HG03575 (cell line): Measurements from ENCODE around the gene MGARP.
"Not testable (repeated sequence)": the region's sequence is repeated elsewhere in the genome, so short reads cannot be mapped to it uniquely, and the experiment has no call there.

Source experiments
- ATAC-seq: cut with Tn5 transposase; IDR thresholded peaks from one replicate; pipeline ENCODE4 v1.9.1; 2021; ENCODE audit not compliant: unreplicated experiment, insufficient number of reproducible peaks, low FRiP score; ENCODE audit errors: extremely low read depth

MGARP gene

DNA sequence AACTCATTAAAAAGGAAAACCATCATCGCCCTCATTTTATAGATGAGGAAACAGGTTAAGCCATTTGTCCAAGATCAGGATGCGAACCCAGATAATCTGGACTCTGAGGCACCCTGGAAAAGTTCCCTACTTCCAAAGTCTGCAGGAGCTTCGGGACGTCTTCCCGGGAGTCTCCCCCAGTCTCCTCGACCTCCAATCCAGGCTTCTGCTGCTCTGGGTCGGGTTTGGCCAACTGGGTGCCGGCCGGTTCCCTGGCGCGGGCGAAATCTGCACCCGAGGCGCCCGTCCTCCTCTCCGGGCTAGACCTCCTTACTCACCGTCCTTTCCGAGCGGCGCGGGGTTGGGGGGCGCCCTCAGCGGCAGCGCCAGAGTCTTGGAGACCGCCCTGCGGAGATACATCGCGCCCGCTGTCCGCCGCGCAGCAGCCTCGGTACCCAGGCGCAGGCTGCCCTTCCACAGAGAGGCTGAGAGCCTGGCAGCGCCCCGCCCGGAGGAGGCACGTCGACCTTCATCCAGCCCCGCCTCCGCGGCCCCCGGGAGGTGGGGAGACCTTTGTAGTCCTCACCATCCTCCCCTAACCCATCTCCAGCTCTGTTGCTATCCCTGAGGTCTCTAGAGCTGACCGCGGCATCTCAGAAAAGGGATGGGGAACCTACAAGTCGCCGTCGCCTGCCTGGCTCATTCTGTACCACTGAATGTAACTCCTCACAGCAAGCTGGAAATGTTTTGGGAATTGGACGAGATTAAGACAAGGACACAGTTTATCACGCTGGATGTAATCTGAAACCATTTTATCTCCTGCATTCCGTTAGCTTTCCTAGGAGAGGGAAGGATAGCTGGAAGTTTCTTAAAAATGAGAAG lies at the start of gene MGARP:
TSS of gene MGARP (minus strand) at position 466 of the 861 bp plus-strand sequence. CDS start at position 399, 67 bp downstream.
- no peak for ATAC-seq

- no peak for ATAC-seq
Observed at GRCh38 chr4:139329665-139330200, 49.7 kb upstream of the MGARP start.

GRCh38 chr4:139324620-139325019 lies 44.6 kb upstream of the MGARP start:
- no peak for ATAC-seq

DNA sequence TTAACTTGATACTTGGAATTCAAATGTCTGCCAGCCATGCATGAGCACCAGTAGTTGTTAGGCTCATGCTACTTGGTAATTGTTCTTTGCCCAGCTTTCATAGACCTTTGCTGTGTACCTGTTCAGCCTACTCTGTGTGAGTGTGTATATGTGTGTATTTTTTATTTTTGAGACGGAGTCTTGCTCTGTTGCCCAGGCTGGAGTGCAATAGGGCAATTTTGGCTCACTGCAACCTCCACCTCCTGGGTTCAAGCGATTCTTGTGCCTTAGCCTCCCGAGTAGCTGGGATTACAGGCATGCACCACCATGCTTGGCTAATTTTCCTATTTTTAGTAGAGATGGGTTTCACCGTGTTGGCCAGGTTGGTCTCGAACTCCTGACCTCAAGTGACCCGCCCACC lies 42.5 kb upstream of the MGARP start:
- ATAC-seq: not testable (repeated sequence)

DNA sequence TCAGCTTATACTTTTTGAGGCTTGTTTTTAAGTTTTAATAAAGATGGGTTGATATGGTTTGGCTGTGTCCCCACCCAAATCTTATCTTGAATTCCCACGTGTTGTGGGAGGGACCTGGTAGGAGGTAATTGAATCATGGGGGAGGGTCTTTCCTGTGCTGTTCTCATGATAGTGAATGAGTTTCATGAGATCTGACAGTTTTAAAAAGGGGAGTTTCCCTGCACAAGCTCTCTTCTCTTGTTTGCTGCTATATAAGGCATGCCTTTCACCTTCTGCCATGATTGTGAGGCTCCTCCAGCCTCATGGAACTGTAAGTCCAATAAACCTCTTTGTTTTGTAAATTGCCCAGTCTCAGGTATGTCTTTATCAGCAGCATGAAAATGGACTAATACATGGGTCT lies 42.0 kb upstream of the MGARP start:
- ATAC-seq: not testable (repeated sequence)

GRCh38 chr4:139319571-139319970 lies 39.5 kb upstream of the MGARP start:
- no peak for ATAC-seq

- no peak for ATAC-seq
Observed at GRCh38 chr4:139317635-139318034, 37.6 kb upstream of the MGARP start.

GRCh38 chr4:139316733-139317132 lies 36.7 kb upstream of the MGARP start:
- ATAC-seq: no peak

- no peak for ATAC-seq
Observed at GRCh38 chr4:139315221-139315675, 35.2 kb upstream of the MGARP start.

- ATAC-seq: no peak
Observed at GRCh38 chr4:139314047-139314800, 34.2 kb upstream of the MGARP start.

- ATAC-seq: not testable (repeated sequence)
Observed at GRCh38 chr4:139313414-139313813, 33.4 kb upstream of the MGARP start.

DNA sequence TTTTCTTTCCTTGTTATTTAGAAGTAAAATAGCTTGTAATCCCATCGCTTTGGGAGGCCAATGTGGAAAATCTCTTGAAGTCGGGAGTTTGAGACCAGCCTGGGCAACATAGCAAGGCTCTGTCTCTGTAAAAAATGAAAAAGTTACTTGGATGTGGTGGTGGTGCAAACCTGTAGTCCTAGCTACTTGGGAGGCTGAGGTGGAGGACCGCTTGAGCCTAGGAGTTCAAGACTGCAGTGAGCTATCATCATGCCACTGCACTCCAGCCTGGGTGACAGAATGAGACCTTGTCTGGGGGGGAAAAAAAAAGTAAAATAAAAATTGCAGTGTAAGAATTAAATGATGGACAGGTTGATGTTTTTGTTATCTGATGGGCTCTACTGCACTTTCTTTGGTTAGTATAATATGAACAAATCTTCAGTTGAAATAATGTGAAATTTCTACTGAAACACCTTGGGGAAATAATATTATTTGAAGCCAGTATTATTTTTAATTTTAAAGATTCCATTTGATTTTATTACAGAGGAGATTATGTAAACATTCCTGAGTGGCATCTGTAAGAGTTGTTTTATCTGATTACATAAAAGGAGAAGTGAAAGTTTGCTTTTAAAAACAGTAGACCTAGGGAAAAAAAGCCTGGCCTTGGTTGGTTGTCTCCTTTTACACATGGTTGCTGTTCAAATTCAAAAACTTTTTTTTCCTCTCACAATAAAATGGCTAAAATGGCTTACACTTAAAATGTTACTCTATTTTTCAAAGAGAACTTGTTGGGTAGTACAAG lies 32.7 kb upstream of the MGARP start:
- ATAC-seq: no peak

GRCh38 chr4:139311909-139312308 lies 31.9 kb upstream of the MGARP start:
- ATAC-seq: no peak

- no peak for ATAC-seq
Observed at GRCh38 chr4:139304920-139305319, 24.9 kb upstream of the MGARP start.

GRCh38 chr4:139301821-139302611 lies 22.0 kb upstream of the MGARP start, which contains the start of gene NDUFC1:
Gene NDUFC1, minus strand, starts transcription at chr4:139302477. Its CDS starts 6,679 bp downstream, at chr4:139295798.
- peak; percentile 16 for ATAC-seq

DNA sequence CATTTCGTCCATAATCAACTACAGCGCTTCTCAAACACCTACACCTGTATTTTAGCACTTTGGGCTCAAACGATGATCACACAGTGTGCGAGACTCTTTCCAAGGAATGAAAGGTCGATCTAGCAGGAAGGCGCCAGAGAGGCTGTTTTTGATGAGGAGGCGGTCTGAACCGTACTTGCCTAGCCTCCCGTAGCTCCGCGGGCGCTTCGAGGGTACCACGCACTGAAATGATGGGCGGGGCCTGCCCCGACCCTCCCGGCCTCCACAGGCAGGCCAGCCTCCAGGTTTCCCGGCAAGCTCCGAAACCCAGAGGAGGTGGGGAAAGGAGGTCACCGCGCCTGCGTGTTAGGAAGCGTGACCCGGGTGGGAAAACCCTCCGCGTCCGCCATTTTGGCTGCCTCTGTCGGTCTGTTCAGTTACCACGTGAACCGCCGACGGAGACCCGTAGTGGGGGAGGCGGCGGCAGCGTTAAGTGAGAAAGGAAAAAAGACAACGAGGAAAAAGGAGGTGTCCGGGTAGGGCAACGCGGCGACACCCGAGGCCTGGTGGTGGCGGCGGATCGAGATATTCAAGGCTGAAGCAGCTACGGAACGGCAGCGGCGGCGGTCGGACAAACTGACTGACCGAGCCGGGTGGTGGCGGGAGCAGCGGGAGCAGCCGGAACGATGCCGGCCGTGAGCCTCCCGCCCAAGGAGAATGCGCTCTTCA lies 21.2 kb upstream of the MGARP start, which contains the start of gene NAA15:
TSS of gene NAA15 (plus strand) at position 393 of the 708 bp plus-strand sequence. CDS start at position 666, 273 bp downstream.
- peak; percentile 38 for ATAC-seq

- no peak for ATAC-seq
Observed at GRCh38 chr4:139300431-139301112, 20.5 kb upstream of the MGARP start.
